Right renal pelvis (tissue), 4 donors: ENCODE results near the gene LTB4R2. TPM values are rescaled to one million over a fixed set of nuclear protein-coding genes. Genes with fewer than 3 reads are reported as not detected.
"Not testable (repeated sequence)": the region's sequence is repeated elsewhere in the genome, so short reads cannot be mapped to it uniquely, and the experiment has no call there.

ENCODE experiments used
- DNase-seq, 4 donors: peaks; one replicate each; pipeline ENCODE4 v3.0.0-alpha.2; 2013; ENCODE audit warnings: low read depth in 4 of 4, low spot score in 3 of 4, missing footprints in 1 of 4
- polyA plus RNA-seq, 4 donors: library from polyadenylated mRNA; unstranded; fragments of 120-200 nt; gene quantifications; one replicate each; pipeline ENCODE4 v1.2.1, GENCODE V29; 2013; ENCODE audit not compliant: insufficient read length in 4 of 4

The LTB4R2 gene
- polyA plus RNA-seq, 4 donors = 1.8 to 2.5 (median 2.0) TPM

DNA sequence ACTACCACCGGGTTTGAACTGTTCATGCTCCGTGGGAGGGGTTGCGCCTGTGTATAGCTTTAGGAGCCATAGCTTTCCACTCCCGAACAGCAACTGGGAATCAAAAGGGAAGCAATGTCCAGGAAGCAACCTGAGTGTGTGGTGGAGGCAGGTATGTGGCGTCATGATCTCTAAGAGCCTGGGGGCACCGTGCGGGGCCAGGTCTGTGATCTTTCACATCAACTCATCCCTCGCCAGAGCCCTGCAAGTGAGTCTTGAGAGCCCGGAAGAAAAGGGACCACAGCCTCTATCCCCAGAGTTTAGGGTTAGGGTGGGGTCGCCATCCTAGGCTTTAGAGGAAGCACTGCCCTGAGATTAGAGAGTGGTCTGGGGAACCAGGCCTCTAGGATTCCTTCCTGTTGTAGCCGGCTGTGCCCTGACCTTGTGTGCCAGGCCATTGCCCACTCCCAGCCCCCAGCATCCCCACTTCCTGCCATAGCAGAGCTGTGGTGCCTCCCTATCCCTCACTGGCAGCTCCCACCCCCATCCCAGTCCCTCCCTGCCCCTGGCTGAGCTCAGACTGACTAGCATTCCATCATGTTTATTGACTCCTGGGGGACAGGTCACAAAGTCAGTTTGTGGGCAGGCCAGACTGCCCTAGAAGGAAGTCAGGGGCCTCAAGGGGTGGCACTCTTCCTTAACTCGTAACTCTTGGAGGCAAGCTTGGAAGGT lies 25.7 kb downstream of the LTB4R2 start:
- DNase-seq = no peak

DNA sequence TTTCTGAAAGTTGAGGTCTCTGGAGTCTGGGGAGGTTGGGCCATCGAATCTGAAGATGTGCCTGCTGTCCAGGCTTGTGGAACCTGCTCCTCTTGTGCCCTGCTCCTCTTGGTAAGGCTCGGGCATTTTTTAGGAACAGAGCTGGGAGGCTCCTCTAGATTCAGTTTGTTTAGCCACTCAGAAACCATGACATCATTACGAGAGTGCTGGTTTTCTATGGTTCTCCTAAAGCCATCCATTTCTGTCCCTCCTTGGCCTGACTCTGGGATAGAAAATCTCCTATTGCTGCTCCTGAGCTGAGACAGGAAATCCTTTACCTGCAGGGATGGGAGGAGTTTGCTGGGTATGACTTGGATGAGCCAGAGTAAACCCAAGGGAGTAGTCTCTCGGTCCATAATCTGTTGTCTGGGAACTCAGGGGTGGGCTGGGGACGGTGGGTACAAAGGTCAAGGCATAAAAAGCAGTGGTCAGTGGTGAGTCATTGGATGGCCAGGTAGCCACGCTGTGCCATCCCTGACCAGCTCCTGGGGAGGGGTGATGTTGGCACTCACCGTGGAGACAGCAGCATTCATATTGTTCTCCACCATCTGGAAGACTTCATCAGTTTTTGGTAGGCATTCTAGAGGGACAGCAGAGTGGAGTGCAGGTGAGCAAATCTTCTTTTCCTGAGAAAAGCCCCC lies 27.3 kb downstream of the LTB4R2 start:
- no peak for DNase-seq

- DNase-seq = no peak
Observed at GRCh38 chr14:24337824-24338175, 27.9 kb downstream of the LTB4R2 start.

- no peak for DNase-seq
Observed at GRCh38 chr14:24338843-24339242, 28.9 kb downstream of the LTB4R2 start.

DNA sequence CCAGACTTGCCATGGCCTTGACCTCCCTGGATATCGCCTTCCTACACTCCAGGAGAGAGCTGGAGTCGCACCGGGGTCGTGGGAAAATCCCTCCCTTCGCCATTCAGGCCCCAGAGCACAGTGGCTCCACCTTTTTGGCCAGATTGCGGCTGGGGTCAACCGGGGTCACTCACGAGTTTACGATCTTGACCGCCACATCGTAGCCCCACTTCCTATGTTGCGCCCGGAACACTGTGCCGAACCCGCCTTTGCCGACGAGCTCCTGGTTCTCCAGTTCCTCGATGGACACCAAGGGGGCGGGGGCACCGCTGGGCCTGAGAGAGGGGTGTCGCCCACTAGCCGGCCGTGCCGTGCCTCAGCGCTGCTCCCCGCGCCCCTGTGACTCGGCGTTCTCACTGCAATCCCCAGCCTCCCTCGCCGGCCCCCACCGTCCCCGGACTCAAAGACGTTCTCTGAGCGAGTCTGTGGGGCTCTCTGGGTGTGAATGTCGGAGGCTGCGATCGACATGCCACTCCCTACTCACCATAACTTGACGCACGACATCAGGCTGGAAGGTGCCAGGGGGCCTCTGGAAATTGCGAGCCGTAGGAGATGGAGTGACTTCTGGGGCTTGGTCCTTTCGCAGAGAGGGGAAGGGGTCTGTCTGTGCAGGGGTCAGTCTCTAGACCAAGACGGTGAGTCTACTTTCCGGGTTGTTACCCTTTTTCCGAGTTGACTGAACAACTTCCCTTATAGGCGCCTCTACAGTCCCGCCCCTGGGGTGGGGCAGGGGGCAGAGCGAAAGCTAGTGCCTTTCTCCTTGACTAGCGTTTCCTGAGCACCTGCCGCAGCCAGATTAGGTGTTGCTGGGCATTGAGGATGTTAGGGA lies 29.6 kb downstream of the LTB4R2 start, which contains the start of gene RIPK3:
RIPK3 (minus strand) TSS at position 708 of the 868 bp plus-strand sequence; CDS start at position 543, 165 bp downstream.
- no peak for DNase-seq

- no peak for DNase-seq
Observed at GRCh38 chr14:24340606-24341005, 30.7 kb downstream of the LTB4R2 start.

GRCh38 chr14:24342889-24343288 lies 32.9 kb downstream of the LTB4R2 start:
- no peak for DNase-seq

GRCh38 chr14:24343795-24344660 lies 34.1 kb downstream of the LTB4R2 start:
- no peak for DNase-seq

DNA sequence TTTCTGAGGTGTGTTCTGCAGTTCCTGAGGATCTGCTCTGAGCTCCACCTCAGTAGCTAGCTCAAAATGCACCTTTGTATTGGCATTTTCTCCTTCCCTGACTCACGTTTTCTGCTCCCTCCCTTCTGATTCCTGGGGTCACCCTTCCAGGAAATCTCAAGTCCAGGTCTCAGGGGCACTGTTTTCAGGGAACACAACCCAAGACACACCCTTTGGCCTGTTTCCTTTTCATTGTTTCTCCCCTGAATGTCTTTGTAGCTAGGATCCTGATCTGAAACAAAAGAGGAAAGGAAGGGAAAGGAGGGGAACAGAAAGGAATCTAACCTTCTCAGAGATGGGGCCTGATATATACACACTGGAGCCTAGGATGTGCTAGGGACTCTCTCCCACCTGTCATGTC lies 37.2 kb downstream of the LTB4R2 start:
- no peak for DNase-seq

- no peak for DNase-seq
Observed at GRCh38 chr14:24348186-24348585, 38.2 kb downstream of the LTB4R2 start.

GRCh38 chr14:24349742-24350141 lies 39.8 kb downstream of the LTB4R2 start:
- no peak for DNase-seq

- no peak for DNase-seq
Observed at GRCh38 chr14:24351517-24351916, 41.6 kb downstream of the LTB4R2 start.

DNA sequence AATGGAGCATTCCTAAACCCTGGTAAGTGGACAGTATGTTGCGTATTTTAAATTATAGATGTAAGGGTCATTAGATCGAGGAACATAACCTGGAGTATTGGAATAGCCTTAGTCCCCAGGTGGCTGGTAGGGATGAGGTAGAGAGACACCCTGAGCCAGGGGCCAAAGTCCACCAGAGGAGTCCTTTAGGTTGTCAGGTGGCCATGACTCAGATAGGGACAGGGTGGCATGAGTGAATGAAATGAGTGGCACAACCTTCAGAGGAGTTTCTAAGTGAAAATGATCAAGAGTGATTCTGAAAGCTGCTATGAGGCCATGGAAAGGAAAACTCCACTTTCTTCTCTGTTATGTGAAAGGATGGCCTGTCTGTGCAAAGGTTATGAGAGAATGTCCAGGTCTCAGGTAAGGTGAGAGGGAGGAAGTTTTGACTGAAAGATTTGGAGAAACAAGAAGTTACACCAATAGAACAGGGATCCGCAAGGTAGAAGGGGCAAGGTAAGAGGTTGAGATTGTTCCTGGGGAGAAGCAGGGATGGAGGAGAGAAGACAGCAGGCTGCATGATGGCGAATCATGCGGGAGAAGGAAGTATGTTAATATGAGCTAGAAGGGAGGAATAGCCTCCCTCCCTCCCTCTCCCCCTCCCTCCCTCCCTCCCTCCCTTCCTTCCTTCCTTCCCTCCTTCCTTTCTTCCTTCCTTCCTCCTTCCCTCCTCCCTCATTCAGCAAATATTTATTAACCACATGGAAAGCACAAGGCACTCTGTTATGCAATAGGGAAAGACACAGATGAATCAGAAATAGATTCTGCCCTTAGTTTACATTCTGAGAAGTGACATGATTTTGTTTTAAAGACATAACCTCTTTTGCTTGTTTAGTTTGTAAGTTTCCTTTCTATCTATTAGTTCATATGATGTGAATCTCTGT lies 43.9 kb downstream of the LTB4R2 start:
- DNase-seq = no peak

GRCh38 chr14:24354482-24354825 lies 44.5 kb downstream of the LTB4R2 start:
- DNase-seq = not testable (repeated sequence)

- no peak for DNase-seq
Observed at GRCh38 chr14:24355009-24355408, 45.1 kb downstream of the LTB4R2 start.

DNA sequence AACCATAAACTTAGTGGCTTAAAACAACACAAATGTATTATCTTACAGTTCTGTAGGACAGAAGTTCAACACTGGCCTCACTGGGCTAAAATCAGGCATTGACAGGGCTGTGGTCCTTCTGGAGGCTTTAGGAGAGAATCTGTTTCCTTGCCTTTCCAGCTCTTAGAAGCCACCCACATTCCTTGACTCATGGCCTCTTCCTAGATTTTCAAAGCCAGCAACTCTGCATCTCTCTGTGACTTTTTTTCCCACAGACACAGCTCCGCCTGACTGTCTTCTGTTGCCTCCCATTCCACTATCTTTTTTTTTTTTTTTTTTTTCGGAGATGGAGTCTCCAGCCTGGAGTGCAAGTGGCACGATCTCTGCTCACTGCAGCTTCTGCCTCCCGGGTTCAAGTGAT lies 46.3 kb downstream of the LTB4R2 start:
- no peak for DNase-seq

- DNase-seq = no peak
Observed at GRCh38 chr14:24360281-24360680, 50.3 kb downstream of the LTB4R2 start.

DNA sequence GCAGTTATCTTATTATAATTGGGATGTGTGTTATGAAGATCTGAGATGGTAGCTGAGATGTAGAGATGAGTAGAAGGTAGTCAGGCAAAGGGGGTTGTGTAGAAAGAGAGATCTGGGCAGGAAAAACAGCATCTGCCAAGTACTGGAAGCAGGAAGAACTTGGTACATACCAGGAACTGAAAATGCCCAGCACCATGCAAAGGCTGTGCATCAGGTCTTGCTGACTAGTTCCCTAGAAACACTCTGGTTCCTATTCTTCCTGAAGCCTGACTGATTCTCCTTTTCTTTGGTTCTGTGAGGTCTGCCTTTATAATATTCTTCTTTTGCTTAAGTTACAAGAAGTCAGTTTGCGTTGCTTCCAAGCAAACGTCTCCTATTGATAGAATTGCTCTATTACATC lies 51.4 kb downstream of the LTB4R2 start:
- no peak for DNase-seq
